ENCODE data around the gene INPP5E.

GRCh38 chr9:136459425-136459824 lies 19.8 kb upstream of the INPP5E start:
- TF ChIP-seq CTCF (IDR thresholded peaks at IDR 0.05) (no peak), POLR2A (IDR thresholded peaks at IDR 0.05) (no peak)

Data from vagina (tissue), 2 donors.